Occipital lobe (tissue), 3 donors: Measurements from ENCODE around the gene KLF17. TPM values are rescaled to one million over a fixed set of nuclear protein-coding genes. Genes with fewer than 3 reads are reported as not detected.

Experiments
- DNase-seq: peaks from one replicate; lab custom pipeline; 2025; lab: John Stamatoyannopoulos, UW
- small RNA-seq: library from RNA; depleted of rRNA; stranded (forward); fragments of <200 nt; gene quantifications from one replicate; pipeline ENCODE3, GENCODE V24; 2014
- total RNA-seq: library from RNA; depleted of rRNA; stranded (reverse); fragments of >200 nt; gene quantifications from one replicate; pipeline ENCODE4 v1.2.3, GENCODE V29; 2014

KLF17 gene
- total RNA-seq, 1 donor from 2014 or later = 0.31 TPM

DNA sequence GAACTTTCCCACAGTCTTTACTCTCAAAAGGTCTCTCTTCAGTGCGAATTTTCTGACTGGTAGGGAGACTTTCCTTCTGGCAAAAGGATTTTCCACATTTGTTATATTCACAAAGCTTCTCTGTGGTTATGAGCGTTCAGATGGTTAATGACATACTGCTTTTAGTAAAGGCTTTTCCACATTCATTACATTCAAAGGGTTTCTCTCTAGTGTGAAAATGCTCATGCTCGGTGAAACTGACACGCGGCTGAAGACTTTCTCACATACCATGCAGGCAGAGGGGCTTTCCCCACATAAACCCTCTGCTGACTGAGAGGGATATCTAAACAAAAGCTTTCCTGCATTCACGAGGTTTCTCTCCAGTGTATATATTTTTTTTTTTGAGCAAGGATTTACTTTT lies 32.7 kb downstream of the KLF17 start:
- DNase-seq = no peak

DNA sequence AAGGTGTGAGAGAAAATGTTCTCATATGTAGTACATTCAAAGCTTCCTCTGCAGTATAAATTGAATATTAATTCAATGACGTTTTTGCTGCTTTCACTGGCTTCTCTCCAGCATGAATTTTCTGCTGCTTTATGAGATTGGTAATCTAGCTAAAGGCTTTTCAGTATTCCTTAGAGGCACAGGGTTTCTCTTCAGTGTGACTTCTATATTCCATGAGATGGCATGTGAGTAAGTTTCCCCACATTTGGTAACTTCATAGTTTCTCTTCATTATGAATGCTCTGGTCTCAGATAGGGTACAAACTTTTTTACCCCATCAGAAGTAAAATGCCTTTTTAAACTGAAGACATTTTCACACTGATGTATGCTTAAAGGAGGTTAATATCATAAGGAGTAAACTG lies 33.2 kb downstream of the KLF17 start:
- no peak for DNase-seq

DNA sequence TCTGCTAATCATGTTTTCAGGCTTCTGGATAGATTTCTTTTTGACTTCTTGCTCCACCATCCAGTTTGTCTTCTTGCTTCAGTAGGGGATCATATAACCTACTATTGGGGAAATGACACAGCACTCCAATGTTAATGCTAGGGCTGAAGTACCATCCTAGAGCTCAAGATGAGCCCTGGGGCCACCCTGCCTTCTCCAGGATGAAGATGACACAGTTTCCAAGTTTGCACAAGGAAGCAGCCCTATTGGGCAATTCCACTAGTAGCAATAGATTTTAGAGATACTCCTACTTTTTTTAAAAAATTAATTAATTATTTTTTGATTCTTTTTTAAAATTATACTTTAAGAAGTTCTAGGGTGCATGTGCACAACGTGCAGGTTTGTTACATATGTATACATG lies 34.1 kb downstream of the KLF17 start:
- no peak for DNase-seq

DNA sequence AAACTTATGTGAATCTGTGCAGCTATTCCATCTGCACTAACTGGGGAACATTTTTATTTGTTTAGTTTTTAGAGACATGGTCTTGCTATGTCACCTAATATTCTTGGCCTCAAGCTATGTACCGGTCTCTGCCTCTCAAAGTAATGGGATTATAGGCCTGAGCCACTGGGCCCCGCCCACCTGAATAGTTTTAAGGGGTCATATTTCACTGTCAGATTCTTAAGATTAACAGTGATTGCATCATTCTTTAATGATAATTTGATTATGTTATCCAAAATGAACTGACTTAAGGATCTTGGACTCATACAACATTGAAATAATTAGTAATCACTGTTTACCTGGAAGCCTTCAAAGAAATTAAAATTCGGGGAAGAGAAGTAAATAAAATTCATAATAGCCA lies 35.4 kb downstream of the KLF17 start:
- no peak for DNase-seq

DNA sequence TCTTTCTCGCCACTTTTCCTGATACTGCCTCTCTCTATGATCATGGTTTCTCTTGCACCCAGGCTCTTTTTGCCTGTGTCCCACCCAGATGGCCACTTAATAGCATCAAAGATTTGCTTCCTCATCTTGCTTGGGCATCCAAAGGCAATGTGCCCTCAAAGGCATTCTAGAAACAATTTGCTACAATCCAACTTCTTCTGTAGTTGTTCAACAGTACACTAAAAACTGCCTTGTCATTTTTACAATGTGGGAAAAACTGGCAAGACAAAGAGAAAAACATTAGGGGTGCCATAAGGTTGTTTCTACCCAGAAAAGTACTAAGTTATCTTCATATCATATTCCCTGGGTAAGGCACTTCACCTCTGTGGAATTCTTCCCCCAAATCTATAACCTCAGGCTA lies 39.3 kb downstream of the KLF17 start:
- no peak for DNase-seq

DNA sequence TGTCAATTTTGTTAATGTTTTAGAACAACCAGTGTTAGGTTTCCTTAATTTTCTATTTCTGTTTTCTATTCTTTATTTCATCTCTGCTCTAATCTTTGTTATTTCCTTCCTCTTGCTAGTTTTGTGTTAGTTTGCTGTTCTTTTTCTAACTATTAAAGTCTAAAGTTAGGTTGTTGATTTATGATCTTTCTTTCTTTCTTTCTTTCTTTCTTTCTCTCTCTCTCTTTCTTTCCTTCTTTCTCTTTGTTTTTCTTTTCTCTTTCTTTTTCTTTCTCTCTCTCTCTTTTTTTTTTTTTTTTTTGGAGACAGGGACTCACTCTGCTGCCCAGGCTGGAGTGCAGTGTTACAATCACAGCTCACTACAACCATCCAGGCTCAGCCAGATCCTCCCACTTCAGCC lies 40.2 kb downstream of the KLF17 start:
- no peak for DNase-seq

DNA sequence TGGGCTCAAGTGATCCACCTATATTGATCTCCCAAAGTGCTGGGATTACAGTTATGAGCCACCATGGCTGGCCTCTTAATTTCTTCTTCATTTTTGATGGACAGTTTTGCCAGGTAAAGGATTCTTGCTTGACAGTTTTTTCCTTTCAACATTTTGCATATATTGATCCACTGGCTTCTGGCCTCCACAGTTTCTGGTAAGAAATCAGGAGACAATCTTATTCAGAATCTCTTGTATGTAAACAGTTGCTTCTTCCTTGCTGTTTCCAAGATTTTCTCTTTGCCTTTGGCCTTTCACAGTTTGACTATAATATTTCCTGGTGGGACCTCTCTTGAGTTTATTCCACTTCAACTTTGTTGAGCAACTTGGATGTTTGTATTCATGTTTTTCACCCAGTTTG lies 42.9 kb downstream of the KLF17 start:
- no peak for DNase-seq

DNA sequence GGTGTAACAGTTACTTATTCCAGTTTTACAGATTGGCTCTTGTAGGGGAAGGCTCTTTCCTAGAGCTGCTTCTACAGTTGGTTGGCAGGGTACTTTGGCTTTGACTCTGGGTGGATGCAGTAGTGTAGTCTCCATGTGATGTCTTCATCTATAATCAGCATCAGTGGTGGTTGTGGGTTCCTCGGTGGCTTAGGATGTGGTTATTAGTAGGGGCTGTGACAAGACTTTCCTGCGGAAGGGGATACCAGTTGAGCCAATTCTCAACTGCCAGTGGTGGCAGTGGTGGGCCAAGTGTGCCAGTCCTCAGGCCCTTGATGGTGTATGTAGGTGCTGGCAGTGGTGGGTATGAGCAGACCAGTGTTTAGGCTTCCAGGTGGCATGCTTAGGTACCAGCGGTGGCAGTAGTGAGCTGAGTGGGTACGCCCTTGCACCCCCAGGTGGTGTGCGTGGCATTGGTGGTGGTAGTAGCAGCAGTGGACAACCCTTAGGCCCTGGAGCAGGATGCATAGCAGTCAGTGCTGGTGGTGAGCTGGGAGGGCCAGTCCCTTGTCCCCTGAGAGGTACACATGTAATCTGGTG lies 50.0 kb downstream of the KLF17 start:
- DNase-seq = no peak

DNA sequence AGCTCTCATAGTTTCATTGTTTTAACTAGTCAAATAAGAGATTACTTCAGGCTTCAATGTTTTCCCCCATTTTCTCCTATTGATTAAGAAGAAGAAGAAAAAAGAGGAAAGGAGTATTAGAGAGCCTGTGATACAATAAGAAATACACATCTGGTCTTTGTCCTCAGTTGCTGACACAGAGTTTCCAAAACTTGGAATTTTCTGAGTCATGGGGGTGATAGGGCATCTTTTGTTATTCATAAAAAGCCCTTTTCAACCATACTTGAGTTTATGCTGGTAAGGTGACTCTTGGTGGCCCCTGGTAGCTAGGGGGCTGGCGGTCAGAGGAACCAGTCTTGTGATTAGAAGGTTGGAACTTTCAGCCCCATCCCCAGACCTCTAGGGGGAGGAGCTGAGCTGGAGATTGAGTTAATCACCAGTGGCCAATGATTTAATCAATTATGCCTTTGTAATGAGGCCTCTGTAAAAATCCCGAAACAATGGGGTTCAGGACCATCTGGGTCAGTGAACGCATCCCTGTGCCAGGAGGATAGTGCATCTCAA lies 51.7 kb downstream of the KLF17 start:
- DNase-seq = no peak

DNA sequence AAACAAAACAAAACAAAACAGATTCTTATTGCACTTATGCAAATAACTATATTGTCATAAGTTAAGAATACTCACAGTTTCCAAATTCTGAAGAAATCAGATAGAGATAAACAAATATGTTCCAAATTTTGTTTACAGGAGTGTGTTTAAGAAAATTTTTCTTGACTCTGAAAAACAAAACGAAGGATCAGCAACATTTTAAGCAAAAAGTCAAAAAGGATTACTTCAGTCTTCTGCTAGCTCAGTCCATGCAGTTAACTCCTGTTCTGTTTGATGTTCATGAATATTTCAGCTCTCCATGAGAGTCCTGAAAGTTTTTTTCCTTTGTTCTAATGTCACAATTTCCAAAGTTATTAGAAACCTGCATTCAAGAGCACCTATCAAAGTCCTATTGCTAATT lies 56.0 kb downstream of the KLF17 start:
- no peak for DNase-seq

Small RNA genes lying within 50 kb of the gene (small RNA-seq; reads per million reads assigned to genes)
- gene AL035417.1 (not detected), gene OOSP1P1 (not detected), gene RF00019 (not detected), gene RN7SL479P (not detected)

Other genes starting within 250 kb of the KLF17 start
- 0.62 TPM for gene ARTN, start 185.0 kb upstream of the KLF17 start, total RNA-seq
- 13.7 TPM for gene IPO13, start 171.9 kb upstream of the KLF17 start, total RNA-seq
- 15.9 TPM for gene DPH2, start 148.8 kb upstream of the KLF17 start, total RNA-seq
- 183 TPM for gene ATP6V0B, start 143.9 kb upstream of the KLF17 start, total RNA-seq
- 93.9 TPM for gene B4GALT2, start 139.6 kb upstream of the KLF17 start, total RNA-seq
- gene CCDC24, start 127.2 kb upstream of the KLF17 start, total RNA-seq = 7.2 TPM
- 3.0 TPM for gene SLC6A9, start 87.4 kb upstream of the KLF17 start, total RNA-seq
- not detected for gene KLF18, start 22.8 kb downstream of the KLF17 start, total RNA-seq
- 31.5 TPM for gene DMAP1, start 94.7 kb downstream of the KLF17 start, total RNA-seq
- gene ERI3, start 236.4 kb downstream of the KLF17 start, total RNA-seq = 99.2 TPM